HL-60 (cell line): ENCODE data around the gene EPS8.

Source experiments
- POLR2AphosphoS5 ChIP-seq: IDR thresholded peaks from 2 replicates; pipeline ENCODE4 v1.6.1; 2012; ENCODE audit warnings: low read depth
- SPI1 ChIP-seq: IDR thresholded peaks from 2 replicates; pipeline ENCODE4 v1.6.1; 2012; ENCODE audit warnings: low read depth, mild to moderate bottlenecking, borderline replicate concordance
- TF ChIP-seq, protein P1 (sequence below): IDR thresholded peaks from one replicate; pipeline ENCODE4 v1.5.1; 2011; ENCODE audit warnings: low read length, control low read depth, inconsistent platforms; ENCODE audit not compliant: insufficient read depth
- TF ChIP-seq, protein P2 (sequence below): IDR thresholded peaks from 2 replicates; pipeline ENCODE4 v1.6.1; 2012; ENCODE audit warnings: low read depth; ENCODE audit not compliant: insufficient replicate concordance

DNA sequence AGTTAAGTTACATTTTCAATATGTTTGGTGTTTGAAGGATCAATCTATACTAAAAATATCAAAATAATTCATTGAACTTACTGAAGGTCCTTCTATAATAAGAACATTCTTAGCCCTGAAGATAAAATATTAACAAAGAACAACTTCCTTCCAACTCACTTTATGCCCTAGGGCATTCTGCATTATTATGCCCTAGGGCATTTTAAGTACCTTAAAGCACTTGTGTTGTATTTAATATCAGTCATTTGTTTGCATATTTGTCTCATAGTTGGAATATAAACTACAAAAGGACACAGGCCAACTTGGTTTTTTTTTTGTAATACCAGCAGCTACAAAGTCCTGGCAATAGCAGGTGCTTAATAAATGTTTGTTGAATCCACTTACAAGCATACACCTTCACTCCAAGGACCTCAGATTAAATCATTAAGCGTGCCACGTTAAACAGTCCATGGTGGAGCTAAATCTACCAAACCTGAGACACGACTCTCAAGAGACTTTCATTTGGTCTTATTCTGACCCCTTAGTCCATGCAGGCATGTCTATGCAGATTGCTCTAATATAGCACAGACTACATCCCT lies 50.7 kb downstream of the EPS8 start:
- TF ChIP-seq, protein P1, sequence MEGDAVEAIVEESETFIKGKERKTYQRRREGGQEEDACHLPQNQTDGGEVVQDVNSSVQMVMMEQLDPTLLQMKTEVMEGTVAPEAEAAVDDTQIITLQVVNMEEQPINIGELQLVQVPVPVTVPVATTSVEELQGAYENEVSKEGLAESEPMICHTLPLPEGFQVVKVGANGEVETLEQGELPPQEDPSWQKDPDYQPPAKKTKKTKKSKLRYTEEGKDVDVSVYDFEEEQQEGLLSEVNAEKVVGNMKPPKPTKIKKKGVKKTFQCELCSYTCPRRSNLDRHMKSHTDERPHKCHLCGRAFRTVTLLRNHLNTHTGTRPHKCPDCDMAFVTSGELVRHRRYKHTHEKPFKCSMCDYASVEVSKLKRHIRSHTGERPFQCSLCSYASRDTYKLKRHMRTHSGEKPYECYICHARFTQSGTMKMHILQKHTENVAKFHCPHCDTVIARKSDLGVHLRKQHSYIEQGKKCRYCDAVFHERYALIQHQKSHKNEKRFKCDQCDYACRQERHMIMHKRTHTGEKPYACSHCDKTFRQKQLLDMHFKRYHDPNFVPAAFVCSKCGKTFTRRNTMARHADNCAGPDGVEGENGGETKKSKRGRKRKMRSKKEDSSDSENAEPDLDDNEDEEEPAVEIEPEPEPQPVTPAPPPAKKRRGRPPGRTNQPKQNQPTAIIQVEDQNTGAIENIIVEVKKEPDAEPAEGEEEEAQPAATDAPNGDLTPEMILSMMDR: no peak
- TF ChIP-seq POLR2AphosphoS5 (no peak), SPI1 (no peak)
- TF ChIP-seq, protein P2, sequence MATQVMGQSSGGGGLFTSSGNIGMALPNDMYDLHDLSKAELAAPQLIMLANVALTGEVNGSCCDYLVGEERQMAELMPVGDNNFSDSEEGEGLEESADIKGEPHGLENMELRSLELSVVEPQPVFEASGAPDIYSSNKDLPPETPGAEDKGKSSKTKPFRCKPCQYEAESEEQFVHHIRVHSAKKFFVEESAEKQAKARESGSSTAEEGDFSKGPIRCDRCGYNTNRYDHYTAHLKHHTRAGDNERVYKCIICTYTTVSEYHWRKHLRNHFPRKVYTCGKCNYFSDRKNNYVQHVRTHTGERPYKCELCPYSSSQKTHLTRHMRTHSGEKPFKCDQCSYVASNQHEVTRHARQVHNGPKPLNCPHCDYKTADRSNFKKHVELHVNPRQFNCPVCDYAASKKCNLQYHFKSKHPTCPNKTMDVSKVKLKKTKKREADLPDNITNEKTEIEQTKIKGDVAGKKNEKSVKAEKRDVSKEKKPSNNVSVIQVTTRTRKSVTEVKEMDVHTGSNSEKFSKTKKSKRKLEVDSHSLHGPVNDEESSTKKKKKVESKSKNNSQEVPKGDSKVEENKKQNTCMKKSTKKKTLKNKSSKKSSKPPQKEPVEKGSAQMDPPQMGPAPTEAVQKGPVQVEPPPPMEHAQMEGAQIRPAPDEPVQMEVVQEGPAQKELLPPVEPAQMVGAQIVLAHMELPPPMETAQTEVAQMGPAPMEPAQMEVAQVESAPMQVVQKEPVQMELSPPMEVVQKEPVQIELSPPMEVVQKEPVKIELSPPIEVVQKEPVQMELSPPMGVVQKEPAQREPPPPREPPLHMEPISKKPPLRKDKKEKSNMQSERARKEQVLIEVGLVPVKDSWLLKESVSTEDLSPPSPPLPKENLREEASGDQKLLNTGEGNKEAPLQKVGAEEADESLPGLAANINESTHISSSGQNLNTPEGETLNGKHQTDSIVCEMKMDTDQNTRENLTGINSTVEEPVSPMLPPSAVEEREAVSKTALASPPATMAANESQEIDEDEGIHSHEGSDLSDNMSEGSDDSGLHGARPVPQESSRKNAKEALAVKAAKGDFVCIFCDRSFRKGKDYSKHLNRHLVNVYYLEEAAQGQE: no peak
